Myocyte (in vitro differentiated cells): ENCODE results near the gene ETFRF1. TPM values are rescaled to one million over a fixed set of nuclear protein-coding genes. Genes with fewer than 3 reads are reported as not detected.

ENCODE experiments used
- DNase-seq: peaks from one replicate; pipeline ENCODE4 v3.0.0-alpha.2; 2012; ENCODE audit warnings: low read depth
- polyA plus RNA-seq: library from polyadenylated mRNA; unstranded; fragments of >200 nt; gene quantifications from one replicate; pipeline ENCODE4 v1.2.1, GENCODE V29; 2012; ENCODE audit warnings: missing spikeins
- total RNA-seq: library from RNA; depleted of rRNA; stranded (reverse); fragments of >200 nt; gene quantifications from 2 replicates; pipeline ENCODE4 v1.2.3, GENCODE V29; 2014

The ETFRF1 gene, protein sequence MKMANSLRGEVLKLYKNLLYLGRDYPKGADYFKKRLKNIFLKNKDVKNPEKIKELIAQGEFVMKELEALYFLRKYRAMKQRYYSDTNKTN
- total RNA-seq, result 62.6 and 70.6 TPM in 2 replicates
- 19.6 TPM for polyA plus RNA-seq

DNA sequence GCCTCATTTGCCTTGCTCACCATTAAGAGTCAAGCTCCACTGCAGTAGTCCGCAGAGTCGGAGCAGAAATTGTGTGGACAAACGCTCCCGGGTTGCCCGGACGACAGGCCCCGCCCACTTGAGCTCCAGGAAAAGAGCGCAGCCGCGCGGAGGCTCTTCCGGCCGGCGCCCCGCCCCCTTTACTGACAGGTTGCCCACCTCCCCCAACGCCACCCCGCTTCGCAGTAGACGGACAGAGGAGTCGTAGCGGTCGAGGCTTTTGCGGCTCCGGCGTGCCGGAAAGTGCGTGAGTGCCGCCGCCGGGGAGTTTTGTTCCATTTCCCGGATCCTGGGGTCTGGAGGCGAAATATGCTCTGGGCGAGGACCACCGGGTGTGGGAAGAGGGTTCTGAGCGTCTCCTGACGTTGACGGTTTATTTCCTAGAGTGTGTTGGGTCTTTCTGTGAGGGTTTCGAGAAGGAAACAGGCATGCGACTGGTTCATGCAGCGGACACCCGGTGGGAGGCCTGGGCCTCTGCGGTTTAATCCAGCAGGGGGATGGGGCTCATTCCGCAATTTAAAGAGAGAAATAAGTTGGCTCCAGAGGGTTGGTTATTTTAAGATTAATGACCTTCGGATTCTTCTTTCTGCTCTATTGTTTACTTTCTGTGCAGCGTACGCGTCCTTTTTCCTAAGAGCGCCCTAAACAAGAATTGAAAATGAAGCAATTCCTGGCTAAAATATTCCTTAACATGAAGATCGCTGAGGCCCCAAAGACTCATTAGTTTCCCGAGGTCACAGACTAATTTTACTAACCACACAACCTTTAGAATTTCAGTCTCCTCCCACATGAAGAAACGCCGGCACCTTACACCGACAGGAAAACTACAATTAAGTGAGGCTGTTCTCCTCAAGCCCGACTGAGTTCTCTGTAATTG lies at the start of gene ETFRF1, which contains the start of gene DNAI7:
ETFRF1 (plus strand) TSS at position 182 of the 916 bp plus-strand sequence. CDS start 8,720 bp downstream, outside the sequence.
DNAI7 (minus strand) TSS at position 105 of the 916 bp plus-strand sequence; CDS start at position 23, 82 bp downstream.
- peak; percentile 95 for DNase-seq

DNA sequence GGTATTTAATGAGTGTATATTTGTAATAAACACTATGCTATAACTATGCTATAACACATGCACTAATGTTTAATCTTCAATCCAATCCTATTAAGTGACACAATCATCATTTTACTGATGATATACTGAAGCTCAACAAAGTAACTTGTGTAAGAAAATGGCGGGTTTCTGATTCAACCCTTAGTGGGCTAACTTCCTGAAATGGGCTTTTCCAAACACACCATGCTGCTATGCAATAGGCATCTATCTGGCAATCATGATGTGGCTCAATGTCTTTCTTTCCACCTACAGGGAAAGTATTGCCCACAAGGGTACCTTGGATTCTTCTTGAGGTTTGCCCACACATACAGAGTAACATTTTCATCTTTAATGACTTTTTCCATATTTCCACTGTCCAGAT lies 48.4 kb upstream of the ETFRF1 start:
- no peak for DNase-seq

DNA sequence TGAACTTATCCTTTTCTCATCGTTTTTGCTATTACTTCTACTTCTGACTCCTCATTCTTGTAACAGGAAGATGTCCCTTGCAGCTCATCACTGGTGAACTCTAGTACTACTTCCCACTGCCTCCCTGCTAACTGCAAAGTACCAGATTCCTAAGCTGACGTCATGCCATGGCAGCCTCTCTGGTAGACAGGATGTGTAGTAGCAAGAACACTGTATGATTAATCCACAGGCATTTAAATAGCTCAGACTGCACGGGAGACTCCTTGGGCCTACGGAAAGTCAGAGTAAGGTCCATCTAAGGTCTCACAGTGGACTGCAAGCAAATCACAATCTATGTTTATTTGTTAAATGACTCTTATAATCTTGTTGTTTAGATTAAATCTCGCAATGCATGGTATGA lies 43.6 kb upstream of the ETFRF1 start:
- peak; percentile 78 for DNase-seq

DNA sequence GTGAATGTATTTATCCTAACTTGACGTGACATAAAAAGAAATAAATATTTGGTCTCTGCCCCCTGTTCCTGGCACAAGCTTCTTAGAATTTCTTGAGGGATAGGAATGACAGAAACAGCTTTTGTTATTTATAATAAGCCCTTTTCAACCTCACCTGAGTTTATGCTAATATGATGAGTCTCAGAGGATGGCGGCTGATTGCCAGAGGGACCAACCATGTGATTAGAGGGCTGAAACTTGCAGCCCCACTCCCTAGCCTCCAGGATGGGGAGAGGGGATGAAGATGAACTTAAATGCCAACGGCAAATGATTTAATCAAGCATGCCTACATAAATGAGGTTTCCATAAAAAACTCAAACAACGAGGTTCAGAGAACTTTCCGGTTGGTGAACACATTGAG lies 43.0 kb upstream of the ETFRF1 start:
- no peak for DNase-seq

DNA sequence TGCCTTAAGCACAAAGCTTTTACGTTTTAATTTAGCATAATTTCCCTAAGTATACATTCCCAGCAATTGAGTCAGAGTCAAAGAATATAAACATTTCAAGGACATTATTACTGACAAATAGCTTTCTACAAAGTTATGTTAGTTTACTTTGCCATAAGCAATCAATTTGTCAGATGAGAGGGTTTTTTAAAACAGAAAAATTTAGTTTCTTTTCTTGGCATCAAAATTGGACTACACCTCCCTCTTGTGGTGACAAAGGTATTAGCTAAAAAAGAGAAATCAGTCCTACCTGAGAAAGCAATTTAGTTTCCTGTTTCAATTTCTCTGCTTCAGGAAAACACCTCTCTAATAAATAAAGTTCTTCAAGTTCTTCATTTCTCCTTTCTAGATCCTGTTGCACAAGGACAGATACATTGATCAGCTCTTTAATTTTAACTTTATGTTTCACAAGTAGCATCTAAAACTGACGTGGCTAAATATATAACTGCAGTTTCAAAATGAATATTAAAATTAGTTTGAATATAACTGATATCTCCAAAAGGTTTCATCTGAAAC lies 39.9 kb upstream of the ETFRF1 start:
- DNase-seq, result peak; percentile 30

DNA sequence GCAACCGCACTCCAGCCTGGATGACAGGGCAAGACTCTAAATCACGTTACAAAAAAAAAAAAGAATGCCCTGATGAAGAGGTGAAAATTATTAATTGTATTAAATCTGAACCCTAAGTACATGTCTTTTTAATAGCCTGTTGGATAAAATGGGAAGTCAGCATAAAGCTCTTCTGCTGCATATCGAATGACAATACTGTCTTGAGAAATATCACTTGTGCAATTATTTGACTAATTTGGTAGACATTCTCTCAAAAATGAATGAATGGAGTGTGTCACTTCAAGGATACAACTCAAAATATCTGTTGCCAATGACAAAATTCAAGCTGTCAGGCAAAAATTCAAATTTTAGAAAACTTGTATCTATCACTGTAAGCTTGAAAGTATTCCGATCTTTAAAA lies 39.0 kb upstream of the ETFRF1 start:
- DNase-seq, result no peak

DNA sequence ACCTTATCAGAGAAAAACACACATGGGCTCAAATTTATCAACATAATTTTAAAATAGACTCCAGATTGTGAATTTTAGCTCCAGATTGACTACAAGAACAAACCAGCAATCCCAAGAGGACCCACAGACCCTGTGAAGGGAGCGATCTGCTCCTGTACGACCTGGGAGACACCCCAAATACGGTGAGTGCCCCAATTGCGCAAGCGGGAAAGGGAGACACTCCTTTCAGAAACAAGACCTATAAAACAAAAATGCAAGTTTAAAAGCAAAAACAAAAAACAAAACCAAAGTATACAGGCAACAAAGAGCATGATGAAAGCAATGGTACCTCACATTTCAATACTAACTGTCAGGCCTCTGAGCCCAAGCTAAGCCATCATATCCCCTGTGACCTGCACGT lies 32.2 kb upstream of the ETFRF1 start:
- no peak for DNase-seq

DNA sequence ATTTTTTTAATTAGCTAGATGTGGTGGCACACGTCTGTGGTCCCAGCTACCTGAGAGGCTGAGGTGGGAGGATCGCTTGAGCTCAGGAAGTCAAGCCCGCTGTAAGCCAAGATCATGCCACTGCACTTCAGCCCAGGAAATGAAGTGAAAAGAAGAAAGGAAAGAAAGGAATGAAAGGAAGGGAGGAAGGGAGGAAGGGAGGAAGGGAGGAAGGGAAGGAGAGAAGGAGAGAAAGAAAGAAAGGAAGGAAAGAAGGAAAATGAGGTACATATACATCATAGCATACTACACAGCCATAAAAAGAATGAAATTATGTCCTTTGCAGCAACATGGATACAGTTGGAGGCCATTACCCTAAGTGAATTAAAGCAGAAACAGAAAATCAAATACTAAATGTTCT lies 12.3 kb upstream of the ETFRF1 start:
- DNase-seq, result no peak

DNA sequence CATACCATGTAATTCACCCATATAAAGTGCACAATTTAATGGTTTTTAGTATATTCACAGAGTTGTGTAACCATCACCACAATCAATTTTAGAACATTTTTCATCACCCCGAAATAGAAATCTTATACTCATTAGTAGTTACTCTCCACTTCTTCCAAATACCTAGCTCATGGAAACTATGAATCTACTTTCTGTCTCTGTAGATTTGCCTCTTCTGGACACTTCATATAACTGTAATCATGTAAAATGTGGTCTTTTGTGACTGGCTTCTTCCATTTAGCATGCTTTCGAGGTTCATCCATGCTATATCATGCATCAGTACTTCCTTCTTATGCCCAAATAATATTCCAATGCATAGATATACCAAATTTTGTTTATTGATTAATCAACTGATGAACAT lies 10.9 kb upstream of the ETFRF1 start:
- no peak for DNase-seq

DNA sequence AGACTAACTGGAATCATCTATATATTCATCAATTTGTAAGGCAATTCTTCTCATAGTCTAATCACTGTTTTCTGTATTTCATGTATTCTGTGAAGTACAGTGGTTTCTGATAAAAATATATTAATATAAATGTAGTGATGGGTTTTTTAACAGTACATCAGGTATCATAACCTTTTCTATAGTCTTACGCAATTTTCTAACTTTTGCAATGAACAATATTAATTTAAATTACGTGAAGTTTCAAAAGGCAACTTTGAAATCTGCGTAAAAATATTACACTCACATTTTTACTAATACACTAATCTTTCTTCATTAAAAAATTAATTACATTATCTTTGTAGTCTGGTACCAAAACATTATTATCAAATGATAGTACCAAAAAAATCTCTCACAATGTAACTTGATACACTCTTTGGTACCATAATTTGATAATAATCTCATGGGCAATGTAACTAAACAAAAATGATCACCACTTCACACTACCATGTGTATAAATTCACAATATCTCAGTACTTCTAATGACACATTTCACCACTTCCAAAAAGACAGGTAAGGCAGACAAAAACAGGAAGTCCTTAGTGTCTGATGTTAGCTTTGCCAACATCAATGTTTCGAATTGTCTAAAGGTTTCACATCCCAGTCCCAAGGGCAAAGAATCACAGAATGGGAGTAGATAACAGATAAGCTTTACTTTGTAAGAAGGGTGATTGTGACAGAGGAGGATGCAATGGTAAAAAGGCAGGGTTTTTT lies 8.8 kb upstream of the ETFRF1 start:
- no peak for DNase-seq

DNA sequence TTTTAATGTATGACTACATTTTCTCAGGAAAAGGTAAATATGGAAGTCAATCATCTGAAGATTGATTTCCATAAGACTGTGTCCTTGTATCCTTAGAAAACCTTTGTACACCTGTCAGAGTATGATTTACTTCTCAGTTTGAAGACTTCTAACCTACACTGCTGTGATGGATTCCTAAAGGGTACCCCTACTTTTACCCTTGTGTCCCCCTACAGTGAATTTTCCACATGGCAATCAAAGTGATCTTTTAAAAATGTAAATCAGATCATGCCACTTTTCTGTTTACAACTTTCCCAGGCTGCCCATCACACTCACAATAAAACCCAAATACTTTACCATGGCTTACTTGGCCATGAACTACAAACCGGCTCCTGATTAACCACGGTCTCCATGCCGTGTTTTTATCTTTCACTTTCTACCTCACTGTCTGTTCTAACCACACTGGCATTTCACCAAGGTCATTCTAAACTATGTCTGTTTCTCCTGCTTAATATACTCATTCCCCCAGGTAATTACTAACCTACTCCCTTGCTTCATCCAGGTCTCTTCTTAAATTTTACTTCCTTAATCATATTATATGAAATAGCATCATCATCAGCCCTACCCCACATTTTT lies 8.1 kb upstream of the ETFRF1 start:
- no peak for DNase-seq

DNA sequence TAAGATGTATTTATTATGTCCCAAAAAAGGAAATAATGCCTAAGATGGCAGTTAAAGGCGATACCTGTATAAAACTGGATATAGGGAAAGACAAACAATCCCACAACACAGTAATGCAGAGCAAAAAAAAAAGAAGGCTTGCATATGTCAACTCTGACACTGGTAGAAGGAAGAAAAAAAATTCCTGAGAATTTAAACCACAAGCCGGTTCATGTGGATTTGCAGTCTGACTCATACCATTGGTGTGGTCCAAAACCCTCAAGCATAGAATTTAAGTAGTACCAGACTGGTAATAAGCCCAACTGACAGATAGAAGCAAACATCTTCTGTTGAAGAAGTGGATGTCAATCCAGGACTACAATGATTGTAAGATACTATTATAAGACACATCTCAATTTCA lies 7.3 kb upstream of the ETFRF1 start:
- DNase-seq, result peak; percentile 84

DNA sequence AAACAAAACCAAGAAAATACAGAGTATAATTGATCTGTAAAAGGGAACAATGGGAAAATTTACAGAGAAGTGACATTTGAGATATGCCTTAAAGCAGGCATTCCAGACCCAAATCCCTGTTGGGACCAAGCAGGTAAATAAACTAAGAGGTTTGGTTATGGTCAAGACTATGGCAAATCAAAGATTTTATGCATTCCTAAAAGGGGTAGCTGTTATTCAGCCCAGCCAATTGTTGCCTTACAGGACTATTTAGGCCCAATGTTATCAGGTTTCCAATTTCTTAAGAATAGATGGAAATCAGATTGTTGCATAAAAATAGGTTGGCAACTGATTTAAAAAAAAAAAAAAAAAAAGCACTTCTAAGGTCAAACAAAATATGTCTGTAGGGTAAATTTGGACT lies 5.4 kb upstream of the ETFRF1 start:
- DNase-seq, result no peak

DNA sequence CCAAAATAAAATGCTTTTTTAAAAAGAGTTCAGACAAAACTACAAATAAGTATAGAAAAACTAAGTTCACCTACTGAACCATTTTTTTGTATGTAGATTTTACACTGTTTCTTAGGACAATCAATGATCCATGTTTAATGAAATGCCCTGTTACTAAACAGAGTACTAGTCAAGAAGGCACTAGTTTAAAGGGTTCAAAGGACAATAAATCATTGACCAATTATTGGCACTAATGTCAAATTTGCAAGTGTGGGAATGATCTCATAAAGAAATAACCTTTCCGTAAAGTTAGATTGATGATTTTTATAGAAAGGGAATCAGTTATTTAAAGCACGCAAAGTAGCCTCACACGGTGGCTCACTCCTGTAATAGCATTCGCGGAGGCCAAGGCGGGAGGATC lies 4.2 kb upstream of the ETFRF1 start:
- no peak for DNase-seq

DNA sequence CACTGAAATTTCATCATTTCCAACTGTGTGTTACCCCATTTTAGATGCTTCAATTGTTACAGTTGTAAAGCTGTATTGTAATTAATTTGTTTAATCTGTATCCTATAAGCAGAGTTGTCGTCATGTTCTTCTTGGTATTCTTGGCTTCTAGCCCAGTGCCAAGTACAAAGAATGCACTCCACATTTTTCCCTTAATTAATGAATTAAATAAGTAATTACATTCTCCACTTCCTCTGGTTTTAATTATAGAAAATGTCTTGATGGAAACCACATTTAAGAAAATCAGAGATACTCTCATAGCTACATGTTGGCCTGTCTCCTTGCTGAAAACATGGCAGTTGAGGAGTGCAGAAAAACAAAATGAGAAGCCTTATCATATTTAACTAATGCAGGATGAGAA lies 823 bp upstream of the ETFRF1 start:
- no peak for DNase-seq

DNA sequence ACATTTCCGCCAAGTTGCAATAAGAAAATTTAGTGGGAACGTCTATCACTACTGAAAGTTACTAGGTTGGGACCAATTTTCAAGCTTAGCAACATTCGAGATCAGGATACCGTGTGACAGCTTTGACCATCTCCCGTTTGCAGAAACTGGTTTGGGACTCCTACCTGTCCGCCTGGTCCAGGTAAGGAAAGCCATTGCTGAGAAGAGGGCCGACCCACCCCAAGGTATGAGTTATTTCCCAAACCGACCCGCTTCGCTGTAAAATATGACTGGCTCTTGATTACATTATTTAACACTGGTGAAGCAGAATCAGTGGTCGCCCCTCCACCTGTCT lies 348 bp upstream of the ETFRF1 start:
- no peak for DNase-seq

DNA sequence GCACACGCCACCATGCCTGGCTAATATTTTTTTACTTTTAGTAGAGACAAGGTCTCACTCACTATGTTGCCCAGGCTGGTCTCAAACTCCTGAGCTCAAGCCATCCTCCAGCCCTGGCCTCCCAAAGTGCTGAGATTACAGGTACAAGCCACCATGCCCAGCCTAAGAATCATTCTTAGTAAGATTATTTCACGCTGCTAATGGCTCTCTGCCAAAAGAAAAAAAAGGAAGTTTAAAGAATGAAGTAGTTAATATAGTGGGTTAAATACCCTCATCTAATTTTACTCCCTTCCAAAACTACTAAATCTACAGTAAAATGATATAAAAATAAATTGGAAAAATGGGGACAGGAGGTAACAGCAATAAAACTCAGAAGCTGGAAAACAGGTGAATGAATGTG lies 2.6 kb downstream of the ETFRF1 start:
- DNase-seq, result no peak

DNA sequence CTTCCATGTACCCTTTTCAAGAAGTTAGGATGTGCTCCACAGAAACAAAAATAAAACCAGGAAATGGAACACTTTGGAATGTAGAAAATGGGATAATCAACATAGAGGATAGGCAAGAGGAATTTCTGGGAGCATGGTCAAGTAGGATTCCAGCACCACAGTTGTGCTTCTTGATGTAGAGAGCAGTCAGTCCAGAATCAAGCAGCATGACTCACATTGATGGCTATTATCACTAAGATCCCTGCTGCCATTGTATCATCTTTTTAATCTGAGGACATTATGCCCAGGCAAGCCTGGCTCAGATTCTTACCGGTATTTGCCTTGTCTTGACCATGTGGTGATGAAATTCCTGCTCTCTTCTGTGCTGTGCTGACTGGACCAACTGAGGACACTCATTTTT lies 5.7 kb downstream of the ETFRF1 start:
- DNase-seq, result peak; percentile 50

DNA sequence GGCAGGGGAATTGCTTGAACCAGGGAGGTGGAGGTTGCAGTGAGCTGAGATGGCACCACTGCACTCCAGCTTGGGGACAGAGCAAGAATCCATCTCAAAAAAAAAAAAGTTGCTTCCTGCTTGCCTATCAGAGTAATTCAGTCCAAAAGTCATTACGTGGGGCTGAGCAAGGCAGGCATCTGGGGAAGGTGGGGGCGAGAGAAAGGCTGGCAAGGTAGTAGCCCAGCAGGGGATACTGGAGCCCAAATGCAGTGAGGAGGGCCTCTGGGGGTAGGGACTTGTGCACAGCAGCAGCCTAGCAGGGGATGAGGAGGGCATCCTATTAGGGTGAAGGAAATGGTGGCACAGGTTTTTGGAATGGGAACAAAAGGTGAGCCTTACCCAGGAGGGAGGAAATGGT lies 7.1 kb downstream of the ETFRF1 start:
- no peak for DNase-seq

DNA sequence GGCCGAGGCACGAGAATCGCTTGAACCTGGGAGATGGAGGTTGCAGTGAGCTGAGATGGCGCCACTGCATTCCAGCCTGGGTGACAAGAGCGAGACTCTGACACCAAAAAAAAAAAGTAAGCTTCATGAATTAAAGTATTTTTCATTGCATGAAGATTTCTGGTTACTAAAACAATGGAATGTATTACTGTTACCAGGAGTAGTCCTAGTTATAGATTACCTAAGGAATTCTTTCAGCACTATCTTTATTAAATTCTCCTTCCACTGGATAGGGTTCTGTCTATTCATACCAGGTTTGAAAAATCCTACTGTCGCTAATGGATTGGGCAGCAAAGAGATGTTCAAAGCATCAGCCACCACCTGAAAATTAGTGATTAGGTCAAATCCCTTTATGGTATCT lies 12.4 kb downstream of the ETFRF1 start:
- DNase-seq, result no peak

DNA sequence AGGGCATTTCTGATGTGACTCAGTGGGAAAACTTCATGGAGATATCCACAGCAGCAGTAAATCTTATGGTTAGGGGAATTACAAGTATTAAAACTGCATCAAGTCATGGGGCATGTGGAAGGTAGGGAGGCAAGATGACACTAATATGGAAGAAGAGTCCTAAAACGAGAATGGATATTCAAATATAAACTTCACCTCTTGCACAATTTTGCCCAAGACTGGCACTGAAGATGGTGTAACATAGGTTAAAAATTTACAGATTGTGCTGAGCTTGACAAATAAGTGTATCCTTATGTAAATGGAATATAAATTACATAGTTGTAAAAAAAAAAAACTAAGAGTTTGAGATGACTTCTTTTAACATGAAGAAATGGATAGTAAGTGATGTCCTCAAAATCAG lies 12.8 kb downstream of the ETFRF1 start:
- DNase-seq, result no peak

DNA sequence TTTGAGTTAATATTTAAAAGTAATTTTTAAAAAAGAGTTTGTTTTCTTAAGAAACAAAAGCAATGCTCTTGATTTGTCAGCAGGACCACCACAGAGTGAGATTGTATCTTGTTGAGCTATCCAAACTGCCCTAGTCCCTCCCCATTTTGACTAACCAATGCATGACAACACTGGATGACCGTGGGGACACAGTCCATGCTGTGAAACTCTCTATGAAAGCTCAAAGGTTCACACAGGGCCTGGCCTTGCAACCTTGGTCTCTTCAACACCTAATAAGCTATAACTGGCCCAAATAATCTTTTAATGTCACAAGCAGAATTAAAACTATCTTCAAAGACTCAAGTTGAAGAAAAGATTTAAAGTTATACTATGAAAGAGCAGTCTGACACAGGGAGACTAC lies 13.5 kb downstream of the ETFRF1 start:
- DNase-seq, result no peak
